GM19395 (cell line): Measurements from ENCODE around the gene FANCI.

ENCODE experiments used
- ATAC-seq: cut with Tn5 transposase; IDR thresholded peaks from one replicate; pipeline ENCODE4 v1.9.1; 2021; ENCODE audit warnings: mild to moderate bottlenecking, moderate library complexity; ENCODE audit not compliant: unreplicated experiment

The FANCI gene

DNA sequence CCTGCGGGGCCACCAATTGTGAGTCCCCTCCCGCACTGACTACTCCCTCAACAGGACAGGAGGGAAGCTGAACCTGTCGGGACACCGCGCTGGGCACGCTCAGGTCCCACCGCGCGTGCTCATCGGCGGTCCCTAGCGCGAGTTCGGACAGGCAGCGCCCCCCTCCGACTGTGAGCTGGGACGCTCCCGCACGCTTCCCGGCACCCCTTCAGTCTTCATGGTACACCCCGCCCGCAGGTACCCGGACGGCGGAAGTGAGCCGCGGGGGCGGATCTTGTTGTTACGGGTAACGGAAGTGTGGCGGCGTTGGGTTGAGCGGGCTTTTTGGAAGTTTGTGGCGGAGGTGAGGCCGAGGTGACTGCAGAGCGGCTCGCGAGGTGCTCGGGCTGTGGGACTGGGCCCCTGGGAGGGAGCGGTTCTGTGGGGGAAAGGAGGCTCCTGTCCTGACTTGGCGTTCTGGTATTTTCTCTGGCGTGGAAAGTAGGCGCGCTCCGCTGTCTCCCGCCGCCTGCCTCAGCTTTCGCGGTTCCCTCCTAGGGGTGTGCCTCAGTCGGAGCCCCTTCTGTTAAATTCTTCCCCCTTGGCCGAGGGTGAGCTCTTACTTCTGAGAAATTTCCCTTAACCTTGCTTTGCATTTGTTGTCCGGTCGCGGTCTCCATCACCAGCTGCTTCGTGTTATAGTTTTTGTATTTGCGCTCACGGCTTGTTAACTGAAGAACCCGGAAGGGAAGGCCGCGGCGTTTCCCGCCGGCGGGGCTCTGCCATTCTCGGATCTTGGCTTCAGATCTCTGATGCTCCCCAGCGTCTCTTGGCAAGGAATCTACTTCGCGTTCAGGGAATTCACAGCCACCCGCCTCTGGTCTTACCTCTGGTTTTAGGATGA lies at the start of gene FANCI:
Gene FANCI, plus strand, starts transcription at position 289 of the 883 bp plus-strand sequence. CDS start 3,669 bp downstream, outside the sequence.
- peak; percentile 95 for ATAC-seq

DNA sequence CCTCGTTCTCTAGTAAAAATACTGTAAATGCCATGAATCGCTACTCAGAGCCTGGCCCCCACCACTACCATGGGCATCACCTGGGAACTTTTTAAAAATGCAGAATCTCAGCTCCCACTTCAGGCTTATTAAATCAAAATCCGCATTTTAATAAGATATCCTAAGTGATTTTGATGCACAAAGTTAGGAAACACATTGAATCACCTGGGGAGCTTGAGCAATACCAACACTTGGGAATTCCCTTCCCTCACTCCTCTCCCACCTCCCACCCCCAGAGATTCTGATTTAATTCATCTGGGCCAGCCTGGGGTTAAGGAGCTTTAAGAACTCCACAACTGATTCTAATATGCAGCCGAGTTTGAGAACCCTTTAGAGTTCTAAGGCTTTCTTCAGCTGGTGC lies 49.2 kb upstream of the FANCI start:
- no peak for ATAC-seq

DNA sequence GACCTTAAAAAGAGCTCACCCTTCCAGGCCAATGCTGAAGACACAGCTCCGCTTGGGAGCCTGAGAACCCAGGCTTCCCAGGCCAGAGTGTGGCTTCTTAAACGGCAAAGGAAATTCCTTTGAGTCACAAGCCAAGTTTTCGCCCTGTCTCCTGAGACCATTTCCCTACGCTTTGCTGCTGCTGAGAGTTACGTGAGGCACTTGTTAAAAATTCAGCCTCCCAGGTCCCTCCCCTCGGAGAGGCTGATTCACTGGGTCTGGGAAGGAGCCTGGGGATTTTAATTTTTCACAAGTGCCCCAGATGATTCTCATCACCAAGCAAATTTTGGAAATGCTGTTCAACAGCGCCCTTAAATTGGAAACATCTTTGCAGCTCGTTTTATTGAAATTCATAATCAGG lies 47.9 kb upstream of the FANCI start:
- no peak for ATAC-seq

DNA sequence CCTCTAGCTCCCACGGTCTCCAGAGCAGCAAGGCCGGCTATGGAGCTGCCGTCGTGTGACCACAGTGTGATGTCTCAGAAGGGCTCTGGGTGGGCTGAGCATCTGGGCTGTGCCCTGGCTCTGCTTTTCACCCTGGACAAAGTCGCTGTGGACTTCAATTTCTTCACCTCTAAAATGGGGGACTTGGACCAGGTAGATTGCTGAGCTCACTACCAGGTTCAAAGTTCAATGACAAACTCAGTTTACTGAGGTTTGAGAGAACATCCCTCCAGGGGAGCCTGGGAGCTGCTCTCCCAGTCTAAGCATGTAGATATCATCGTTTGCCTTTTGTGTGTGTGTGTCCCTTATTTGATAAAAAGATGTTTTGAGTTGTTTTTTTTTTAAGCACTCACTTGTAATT lies 47.5 kb upstream of the FANCI start:
- no peak for ATAC-seq

DNA sequence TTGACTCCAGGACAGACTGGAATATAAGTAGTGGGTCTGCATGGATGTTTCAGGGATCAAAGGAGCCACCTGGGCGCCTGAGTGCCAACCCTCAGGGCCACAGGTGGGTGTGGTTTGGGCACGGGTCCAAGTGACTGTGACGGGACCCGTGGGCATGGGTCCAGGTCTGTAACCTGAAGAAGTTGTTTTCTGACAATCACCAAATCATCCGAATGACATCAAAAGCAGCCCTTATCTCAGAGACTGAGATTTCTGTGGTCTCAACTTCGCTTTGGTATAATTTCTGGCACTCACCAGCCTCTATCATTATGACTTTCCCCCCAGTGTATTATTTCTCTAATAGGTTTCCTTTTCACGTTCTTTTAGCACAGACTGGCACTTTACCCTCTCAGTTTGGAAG lies 46.8 kb upstream of the FANCI start:
- ATAC-seq = no peak

DNA sequence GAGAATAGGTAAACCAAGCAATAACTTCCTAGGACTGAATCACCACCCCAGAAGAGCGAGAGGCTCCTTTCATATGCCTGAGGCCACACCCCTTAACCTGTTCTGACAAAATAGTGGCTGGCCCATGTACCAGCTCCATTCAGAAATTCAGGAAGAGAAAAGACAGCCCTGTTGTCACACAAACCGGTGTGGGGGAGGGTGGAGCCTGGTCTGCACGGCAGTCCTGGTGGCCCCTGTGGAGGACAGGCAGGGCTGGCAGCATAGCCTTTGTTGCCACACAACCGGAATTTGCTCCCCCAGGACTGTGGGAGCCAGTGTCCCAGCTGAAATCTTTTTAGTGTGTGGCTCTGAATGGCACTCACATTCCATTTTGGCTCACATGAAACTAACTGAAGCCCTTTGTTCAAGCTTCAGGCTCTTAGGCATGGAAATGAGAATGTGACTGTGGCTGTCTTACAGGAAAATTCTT lies 46.2 kb upstream of the FANCI start:
- no peak for ATAC-seq

DNA sequence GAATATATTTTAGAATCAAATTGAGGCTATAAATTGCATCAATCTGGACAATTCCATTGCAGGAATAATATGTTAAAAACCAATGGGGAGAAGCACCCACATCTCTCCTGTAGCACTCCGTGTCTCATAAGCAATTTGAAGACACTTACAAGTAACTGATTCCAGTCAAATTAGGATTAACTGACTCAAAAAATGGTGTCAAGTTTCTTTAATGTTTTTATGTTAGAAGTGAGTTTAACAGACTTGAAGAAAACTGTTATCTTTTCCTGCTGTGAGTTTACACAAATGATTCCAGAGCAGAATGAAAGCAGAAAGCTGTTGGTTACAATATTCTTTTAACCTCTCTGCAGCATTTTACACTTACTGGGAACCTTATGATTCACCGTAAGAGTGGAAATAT lies 45.6 kb upstream of the FANCI start:
- no peak for ATAC-seq

DNA sequence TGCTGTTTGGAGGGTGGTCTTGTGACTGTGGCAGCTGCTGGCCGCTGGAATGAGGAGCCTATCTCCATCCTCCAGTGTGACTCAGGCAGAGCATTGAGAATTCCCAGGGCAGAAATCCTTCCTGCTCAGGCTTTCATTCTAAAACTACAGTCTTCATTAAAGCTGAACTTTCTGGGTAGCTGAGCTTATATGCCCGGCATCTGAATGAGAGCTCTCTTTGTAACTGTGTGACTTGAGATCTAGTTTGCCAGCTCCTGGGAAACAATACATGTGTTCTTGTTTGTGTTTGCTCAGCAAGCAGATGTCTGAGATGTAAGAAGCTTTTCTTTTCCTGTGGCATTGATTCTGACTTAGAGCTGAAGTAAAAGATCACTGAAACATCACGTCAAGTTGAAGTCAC lies 44.8 kb upstream of the FANCI start:
- no peak for ATAC-seq

DNA sequence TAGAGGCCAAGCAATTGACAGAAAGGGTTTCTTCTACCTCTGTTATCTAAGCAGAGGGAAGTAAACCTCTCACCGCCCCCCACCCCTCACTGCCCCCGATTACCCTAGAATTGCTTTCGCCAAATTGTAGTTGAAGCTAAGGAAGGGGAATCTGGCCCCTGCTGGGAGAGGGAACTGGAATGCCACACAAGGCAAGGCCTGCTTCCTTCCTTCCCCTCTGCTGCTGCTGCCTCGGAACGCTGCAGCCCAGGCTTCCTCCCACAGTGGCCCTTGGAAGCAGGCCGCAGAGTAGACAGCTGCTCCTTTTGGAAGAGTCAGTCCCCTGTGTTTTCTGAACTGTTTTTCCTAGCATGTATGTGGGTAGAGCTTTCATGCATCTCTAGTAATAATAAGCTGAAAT lies 44.0 kb upstream of the FANCI start:
- no peak for ATAC-seq

DNA sequence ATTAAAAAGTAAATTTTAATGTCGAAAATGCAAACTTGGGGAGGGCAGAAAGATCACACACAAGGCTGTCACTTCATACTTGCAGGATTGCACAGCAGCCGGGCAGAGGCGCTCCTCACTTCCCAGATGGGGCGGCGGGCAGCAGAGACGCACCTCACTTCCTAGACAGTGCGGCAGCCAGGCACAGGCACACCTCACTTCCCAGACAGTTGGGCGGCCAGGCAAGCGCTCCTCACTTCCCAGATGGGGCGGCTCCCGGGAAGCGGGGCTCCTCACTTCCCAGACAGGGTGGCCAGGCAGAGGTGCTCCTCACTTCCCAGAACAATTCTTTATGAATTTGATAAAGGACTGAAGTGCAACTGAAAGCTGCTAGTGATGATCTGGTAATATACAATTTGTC lies 43.6 kb upstream of the FANCI start:
- no peak for ATAC-seq

DNA sequence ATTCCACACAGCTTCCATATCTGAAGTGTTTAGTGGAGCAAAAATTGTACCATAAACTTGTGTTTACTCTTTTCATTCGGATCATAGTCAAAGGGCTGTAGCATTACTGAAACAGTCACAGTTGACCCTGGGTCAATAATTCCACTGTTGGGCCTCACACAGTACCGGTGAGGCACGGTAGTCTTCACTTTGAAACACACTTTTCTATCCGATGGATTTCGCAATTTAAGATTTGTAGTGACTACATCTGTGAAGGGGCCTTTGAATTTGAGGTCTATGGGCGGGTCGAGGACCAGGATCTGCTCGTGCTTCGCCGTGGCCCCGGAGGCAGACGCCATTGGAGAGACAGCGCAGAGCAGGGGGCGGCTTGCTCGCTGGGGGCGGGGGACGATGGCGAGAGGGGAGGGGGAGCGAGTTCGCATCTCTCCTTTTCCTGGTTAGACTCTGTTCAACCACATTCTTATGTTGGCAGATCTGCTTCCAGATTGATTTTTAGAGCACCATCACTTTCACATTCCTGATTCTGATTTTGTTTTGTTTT lies 42.2 kb upstream of the FANCI start:
- no peak for ATAC-seq

DNA sequence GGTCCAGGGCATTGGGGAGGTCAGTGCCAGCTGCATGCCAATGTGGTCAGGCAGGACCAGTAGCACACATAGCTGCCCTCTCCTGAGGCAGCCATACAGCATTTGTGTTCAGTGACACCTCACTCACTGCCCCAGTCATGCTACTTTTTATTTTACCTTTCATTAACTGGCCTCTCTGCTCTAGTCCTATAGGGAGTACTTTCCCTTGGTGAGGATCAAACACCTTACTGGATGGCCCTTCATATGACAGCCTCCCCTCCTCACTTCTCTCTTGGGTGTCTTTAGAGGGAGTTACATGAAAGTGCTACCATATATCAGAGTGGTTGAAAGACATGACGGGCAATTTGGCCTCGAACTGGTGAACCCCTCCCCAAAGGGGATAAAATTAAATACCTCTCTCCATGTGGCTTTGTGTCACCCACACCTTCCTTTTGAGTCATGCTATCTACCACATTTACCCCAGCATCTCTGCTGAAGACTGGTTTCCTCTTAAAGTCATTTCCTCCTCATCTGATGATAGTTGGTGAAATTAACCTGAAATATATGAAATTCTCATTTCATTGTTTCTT lies 40.0 kb upstream of the FANCI start:
- no peak for ATAC-seq

DNA sequence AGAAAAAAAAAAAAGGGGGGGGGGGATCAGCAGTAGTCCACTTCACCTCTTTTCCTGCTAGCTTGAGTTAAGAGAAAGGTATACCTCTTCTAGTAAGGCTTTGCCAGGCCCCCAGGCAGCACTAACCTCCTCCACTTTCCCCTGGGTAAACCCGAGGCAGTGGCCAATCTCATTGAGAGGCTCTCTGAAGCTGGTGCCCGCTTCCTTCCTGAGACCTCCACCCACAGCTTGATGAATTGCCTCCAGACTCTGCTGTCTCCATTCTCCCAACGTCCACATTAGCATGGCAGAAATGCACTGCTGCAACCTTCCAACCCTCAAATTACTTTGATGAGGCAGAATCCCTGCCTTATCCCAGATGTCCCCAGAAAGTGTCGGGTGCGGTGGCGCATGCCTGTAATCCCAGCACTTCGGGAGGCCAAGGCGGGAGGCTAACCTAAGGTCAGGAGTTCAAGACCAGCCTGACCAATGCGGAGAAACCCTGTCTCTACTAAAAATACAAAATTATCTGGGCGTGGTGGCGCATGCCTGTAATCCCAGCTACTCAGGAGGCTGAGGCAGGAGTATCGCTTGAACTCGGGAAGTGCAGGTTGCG lies 37.7 kb upstream of the FANCI start:
- no peak for ATAC-seq

DNA sequence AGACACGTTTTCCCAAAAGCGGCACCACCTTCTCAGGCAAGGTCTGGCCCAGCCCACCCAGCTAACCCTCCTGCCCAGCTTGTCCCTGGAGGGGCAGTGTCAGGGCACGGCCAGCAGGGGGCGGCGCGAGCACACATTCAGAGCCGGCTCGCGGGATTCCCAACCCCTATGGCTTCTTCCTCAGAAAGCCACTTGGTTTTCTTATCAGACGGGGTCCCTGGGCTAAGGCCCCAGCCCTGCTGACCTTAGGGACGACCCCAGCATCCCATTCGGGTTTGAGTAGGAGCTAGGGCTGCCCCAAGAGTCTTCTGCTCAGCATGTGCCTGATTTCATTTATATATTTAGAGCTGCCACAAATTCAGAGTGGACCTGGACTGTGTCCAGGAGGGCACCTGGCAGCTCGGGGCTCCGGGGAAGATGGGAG lies 36.9 kb upstream of the FANCI start:
- peak; percentile 79 for ATAC-seq

DNA sequence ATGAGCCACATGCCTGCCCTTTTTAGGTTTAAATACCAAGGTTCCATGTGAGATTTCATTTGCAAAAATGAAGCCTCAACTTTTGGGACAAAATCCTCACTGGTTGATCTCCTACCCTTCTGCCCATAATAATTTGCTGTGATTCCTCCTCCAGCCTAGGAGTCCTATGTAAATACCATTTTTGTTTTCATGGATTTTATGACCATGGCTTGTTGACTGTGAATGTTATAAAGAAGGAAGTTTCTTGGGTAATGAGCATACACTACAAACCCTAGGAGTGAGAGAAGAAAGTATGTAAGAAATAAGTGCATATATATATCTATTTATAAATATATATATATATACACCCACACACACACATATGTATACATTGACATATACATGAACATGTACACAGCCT lies 35.5 kb upstream of the FANCI start:
- no peak for ATAC-seq

DNA sequence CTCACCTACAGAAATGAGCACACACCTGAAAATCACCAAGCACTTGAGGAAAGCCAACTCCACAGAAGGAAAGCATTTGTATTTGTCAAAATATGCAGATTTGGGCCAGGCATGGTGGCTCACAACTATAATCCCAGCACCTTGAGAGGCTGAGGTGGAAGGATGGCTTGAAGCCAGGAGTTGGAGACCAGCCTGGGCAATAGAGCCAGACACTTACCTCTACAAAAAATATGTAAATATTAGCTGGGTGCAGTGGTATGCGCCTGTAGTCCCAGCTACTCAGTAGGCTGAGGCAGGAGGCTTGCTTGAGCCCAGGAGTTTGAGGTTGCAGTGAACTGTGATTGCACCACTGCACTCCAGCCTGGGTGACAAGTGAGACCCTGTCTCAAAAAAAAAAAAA lies 34.7 kb upstream of the FANCI start:
- ATAC-seq = no peak

DNA sequence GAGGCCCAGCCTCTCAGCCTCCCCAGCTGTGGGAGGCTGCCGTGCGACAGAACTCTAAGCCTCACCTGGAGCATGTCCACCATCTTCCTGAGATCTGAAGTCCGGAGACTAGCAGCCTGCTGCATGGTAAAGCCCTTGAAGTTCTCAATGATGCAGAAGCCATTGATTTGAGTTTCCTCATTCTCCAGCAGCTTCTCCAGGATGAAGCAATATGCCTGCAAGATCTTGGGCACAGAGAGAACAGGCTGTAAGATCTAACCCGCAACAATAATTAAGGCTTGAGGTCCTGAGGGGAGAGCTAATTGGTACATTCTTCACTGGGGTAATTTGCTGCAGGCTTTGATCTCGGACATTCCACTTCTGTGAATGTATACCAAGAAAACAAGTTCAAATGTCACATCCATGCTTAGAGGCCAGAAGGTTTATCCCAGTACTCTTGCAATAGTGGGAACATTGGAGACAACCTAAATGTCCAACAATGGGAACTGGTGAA lies 32.1 kb upstream of the FANCI start:
- ATAC-seq = no peak

DNA sequence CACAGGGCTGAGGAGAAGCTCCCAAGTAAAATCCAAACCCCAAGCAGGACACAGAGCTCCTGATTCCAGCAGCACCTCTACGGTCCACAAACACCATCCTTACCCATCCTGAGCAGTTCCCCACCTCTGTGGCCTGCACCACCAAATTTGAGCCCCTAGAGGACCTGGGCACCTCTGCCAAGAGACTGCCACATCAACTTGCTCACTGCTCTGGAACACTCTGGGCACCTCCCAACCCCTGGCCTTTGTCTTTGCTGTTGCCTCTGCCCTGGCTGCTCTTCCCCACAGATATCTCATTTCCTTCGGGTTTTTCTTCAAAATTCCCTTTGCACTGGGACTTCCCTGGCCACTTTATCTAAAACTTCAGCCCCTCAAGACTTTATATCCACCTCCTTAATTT lies 28.2 kb upstream of the FANCI start:
- no peak for ATAC-seq

DNA sequence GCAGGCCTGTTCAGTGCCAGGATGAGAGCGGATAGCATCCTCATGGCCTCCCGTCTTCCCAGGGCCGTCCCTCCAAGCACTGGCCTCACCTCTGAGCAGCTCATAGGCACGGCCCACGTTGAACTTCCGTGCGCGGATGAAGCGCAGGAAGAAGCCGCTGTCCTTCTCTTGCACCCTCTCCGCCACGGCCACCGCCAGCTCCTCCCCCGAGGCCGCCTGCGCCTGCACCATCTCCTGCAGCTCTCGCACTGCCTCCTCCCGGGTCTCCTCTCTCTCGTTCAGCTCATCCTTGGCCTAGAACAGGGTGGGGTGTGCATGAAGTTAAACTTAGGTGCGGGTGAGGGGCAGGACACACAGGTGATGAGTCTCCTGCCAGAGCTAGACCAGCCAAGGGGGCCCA lies 26.7 kb upstream of the FANCI start:
- ATAC-seq = no peak

DNA sequence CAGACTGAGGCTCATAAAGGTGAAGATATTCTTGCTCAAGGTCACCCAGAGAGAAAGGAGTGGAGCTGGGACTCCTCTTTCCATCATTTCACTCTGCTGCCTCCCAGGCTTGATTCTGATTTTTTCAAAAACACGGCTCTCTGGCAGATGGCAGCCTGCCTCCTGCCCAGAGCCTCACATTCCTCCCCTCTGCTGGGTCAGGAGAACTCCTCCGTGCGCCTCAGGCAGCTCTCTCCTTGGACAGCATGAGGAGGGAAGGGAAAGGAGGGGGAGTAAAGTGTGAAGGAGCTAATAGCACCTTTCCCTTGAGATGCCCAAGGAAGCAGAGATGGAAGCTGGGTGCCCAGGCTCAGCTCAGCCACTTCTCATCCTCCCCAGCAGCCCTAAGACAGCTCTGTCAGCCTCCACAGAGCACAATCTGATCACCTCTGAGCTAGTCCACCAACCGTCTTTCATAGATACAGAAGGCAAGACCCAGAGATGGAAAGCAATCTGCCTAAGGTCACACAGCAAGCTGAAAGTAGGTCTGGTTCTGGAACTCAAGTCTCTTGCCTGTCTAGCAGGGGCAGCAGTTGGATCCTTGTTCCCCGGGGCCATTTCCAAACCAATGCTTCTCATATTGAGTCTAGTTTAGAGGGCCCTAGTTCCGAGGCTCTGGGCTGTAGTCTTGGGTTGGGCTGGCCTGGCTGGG lies 25.9 kb upstream of the FANCI start:
- ATAC-seq = no peak

DNA sequence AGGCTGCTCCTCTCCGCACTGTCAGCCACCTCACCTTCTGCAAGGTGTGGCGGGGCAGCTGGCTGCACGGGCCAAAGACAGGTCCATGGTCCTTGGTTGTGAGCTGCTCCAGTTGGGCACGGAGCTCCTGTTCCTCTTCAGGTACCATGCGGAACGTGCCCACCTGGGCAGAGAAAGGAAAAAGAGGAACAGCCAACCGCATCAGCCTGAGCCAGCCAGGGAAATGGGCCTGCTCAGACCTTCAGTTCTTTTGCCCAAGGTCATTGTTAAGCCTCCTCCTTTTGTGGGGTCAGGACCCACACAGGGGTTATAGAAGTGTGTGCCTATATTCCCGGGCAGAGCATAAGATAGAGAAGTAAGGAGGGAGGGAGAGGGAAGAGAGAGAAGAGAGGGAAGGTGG lies 25.2 kb upstream of the FANCI start:
- ATAC-seq = no peak
